Activated B cell treated with CpG ODN at 0.5 μM for 24 hours (primary cell): ENCODE results near the gene PSD4. TPM values are rescaled to one million over a fixed set of nuclear protein-coding genes. Genes with fewer than 3 reads are reported as not detected.

Experiments used
- ATAC-seq: fragments of 200-7000 bp; cut with Tn5 transposase; one replicate; pipeline ENCODE4 v1.10.0; 2021; ENCODE audit warnings: low read depth, mild to moderate bottlenecking, moderate library complexity
- CTCF ChIA-PET: fragments of 350-600 bp; sonication (Branson Sonifier 250); formaldehyde crosslinking; loops from one replicate; lab custom pipeline; 2021; ENCODE audit warnings: antibody characterized with exemption; lab: Charles Lee
- POLR2A ChIA-PET: fragments of 350-600 bp; sonication (Branson Sonifier 250); formaldehyde crosslinking; loops from one replicate; lab custom pipeline; 2021; ENCODE audit warnings: antibody characterized with exemption; lab: Charles Lee
- DNase-seq: peaks from one replicate; pipeline ENCODE4 v3.0.0; 2022
- H3K27ac Mint-ChIP-seq: one replicate; pipeline ENCODE4 v1.8.0; 2020; ENCODE audit warnings: mixed read lengths
- H3K27me3 Mint-ChIP-seq: one replicate; pipeline ENCODE4 v1.8.0; 2021; ENCODE audit warnings: mixed read lengths
- H3K36me3 Mint-ChIP-seq: one replicate; pipeline ENCODE4 v1.8.0; 2021; ENCODE audit warnings: low read depth, mixed read lengths
- H3K4me1 Mint-ChIP-seq: one replicate; pipeline ENCODE4 v1.8.0; 2021; ENCODE audit warnings: mixed read lengths
- H3K4me3 Mint-ChIP-seq: one replicate; pipeline ENCODE4 v1.8.0; 2020; ENCODE audit warnings: mild to moderate bottlenecking, mixed read lengths
- H3K9me3 Mint-ChIP-seq: one replicate; pipeline ENCODE4 v1.8.0; 2020; ENCODE audit warnings: mixed read lengths
- intact Hi-C: fragments of 100-400 bp; cut with micrococcal nuclease; formaldehyde crosslinking; loops from one replicate; pipeline ENCODE4 v1.15.1; 2024
- total RNA-seq: library from RNA; stranded (reverse); gene quantifications from 2 replicates; pipeline ENCODE4 v1.2.3, GENCODE V29; 2022
- TF ChIP-seq, protein P1 (sequence below): fragments of 200-600 bp; IDR thresholded peaks from one replicate; pipeline ENCODE4 v1.8.0; 2022; ENCODE audit warnings: antibody characterized with exemption, mild to moderate bottlenecking

Gene PSD4
- total RNA-seq, 1 donor from 2014 or later, result 182 TPM

DNA sequence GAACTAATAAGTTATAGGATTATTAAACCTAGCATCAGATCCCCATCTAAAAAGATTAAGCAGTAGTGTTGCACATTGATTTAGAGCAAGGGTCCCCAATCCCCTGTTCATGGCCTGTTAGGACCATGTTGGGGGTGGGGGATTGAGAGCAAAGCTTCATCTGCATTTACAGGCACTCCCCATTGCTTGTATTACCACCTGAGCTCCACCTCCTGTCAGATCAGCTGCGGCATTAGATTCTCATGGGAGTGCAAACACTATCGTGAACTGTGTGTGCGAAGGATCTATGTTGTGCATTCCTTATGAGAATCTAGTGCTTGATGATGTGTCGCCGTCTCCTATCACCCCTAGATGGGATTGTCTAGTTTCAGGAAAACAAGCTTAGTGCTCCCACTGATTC, 18.4 kb upstream of the PSD4 start:
- Mint-ChIP-seq H3K4me3 (no peak overlapping the region), H3K9me3 (no peaks in the 10 kb centered on the region), H3K4me1 (peaks cover 19% of the 10 kb centered on the region), H3K27ac (no peak overlapping the region), H3K36me3 (no peaks in the 10 kb centered on the region), H3K27me3 (no peaks in the 10 kb centered on the region)
- ATAC-seq (no peak), DNase-seq (no peak)
- POLR2A ChIA-PET, result interaction anchor here (1.7 to 4.5 kb wide), 3 partner anchors 13 to 19 kb away, joined by 3 to 88 read pairs (median 9); partner anchors contain the start of gene PSD4
- intact Hi-C loops, result loop anchor here (5.0 kb wide), 1 partner anchor 42 kb away; no protein-coding TSS in a partner anchor
- TF ChIP-seq, protein P1, sequence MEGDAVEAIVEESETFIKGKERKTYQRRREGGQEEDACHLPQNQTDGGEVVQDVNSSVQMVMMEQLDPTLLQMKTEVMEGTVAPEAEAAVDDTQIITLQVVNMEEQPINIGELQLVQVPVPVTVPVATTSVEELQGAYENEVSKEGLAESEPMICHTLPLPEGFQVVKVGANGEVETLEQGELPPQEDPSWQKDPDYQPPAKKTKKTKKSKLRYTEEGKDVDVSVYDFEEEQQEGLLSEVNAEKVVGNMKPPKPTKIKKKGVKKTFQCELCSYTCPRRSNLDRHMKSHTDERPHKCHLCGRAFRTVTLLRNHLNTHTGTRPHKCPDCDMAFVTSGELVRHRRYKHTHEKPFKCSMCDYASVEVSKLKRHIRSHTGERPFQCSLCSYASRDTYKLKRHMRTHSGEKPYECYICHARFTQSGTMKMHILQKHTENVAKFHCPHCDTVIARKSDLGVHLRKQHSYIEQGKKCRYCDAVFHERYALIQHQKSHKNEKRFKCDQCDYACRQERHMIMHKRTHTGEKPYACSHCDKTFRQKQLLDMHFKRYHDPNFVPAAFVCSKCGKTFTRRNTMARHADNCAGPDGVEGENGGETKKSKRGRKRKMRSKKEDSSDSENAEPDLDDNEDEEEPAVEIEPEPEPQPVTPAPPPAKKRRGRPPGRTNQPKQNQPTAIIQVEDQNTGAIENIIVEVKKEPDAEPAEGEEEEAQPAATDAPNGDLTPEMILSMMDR, result no peak
- CTCF ChIA-PET, result interaction anchor here (2.4 to 3.2 kb wide), 2 partner anchors 17 to 44 kb away, joined by 10 to 23 read pairs; no protein-coding TSS in a partner anchor

GRCh38 chr2:113156278-113157117, 17.3 kb upstream of the PSD4 start:
- Mint-ChIP-seq H3K9me3 (no peaks in the 10 kb centered on the region), H3K4me3 (peak overlapping the region; percentile 77), H3K4me1 (peaks cover 17% of the 10 kb centered on the region), H3K27me3 (no peaks in the 10 kb centered on the region), H3K27ac (peak overlapping the region; percentile 70), H3K36me3 (no peaks in the 10 kb centered on the region)
- POLR2A ChIA-PET, result interaction anchor here (0.6 to 4.5 kb wide), 8 partner anchors 12 to 99 kb away, joined by 3 to 88 read pairs (median 4); partner anchors contain the start of gene PSD4
- DNase-seq, result no peak
- TF ChIP-seq, protein P1, result no peak
- CTCF ChIA-PET, result interaction anchor here (0.7 to 3.2 kb wide), 4 partner anchors 17 to 42 kb away, joined by 3 to 23 read pairs (median 8); partner anchors contain the start of gene PSD4
- intact Hi-C loops, result loop anchor here (1.0 to 5.0 kb wide), 3 partner anchors 18 to 41 kb away; no protein-coding TSS in a partner anchor
- no peak for ATAC-seq

- ChIA-PET POLR2A (interaction anchor here (0.6 to 4.5 kb wide), 10 partner anchors 8 to 98 kb away, joined by 3 to 88 read pairs (median 4); partner anchors contain the start of gene PSD4), CTCF (interaction anchor here (1.4 to 3.2 kb wide), 3 partner anchors 17 to 42 kb away, joined by 5 to 23 read pairs (median 10); partner anchors contain the start of gene PSD4)
- Mint-ChIP-seq H3K36me3 (no peaks in the 10 kb centered on the region), H3K27ac (peak overlapping the region; percentile 70), H3K4me3 (peak overlapping the region; percentile 84), H3K9me3 (no peaks in the 10 kb centered on the region), H3K4me1 (peaks cover 17% of the 10 kb centered on the region), H3K27me3 (no peaks in the 10 kb centered on the region)
- TF ChIP-seq, protein P1, result no peak
- ATAC-seq (peak; percentile 90), DNase-seq (peak; percentile 57)
- intact Hi-C loops, result loop anchor here (1.0 to 5.0 kb wide), 3 partner anchors 18 to 40 kb away; no protein-coding TSS in a partner anchor
These were observed 16.5 kb upstream of the PSD4 start for GRCh38 chr2:113157118-113157896.

GRCh38 chr2:113157897-113158753, 15.6 kb upstream of the PSD4 start:
- TF ChIP-seq, protein P1, result no peak
- intact Hi-C loops, result loop anchor here (1.0 to 5.0 kb wide), 3 partner anchors 17 to 39 kb away; no protein-coding TSS in a partner anchor
- peak overlapping the region; percentile 84 for H3K4me3 Mint-ChIP-seq
- CTCF ChIA-PET, result interaction anchor here (0.8 to 3.2 kb wide), 3 partner anchors 15 to 20 kb away, joined by 3 to 23 read pairs (median 6); partner anchors contain the start of gene PSD4
- no peak for DNase-seq
- no peak for ATAC-seq
- H3K4me1 Mint-ChIP-seq, result peaks cover 17% of the 10 kb centered on the region
- H3K27ac Mint-ChIP-seq, result peak overlapping the region; percentile 73
- POLR2A ChIA-PET, result interaction anchor here (0.6 to 4.5 kb wide), 3 partner anchors 9 to 39 kb away, joined by 3 to 88 read pairs (median 3); partner anchors contain the start of gene PSD4
- H3K27me3 Mint-ChIP-seq, result no peaks in the 10 kb centered on the region
- H3K9me3 Mint-ChIP-seq, result no peaks in the 10 kb centered on the region
- H3K36me3 Mint-ChIP-seq, result no peaks in the 10 kb centered on the region
